Measurements from ENCODE around the gene FGF6. TPM values are rescaled to one million over a fixed set of nuclear protein-coding genes. Genes with fewer than 3 reads are reported as not detected.

FGF6 gene
- total RNA-seq, 2 donors from 2014 or later = not detected

GRCh38 chr12:4454315-4454860, 8.8 kb upstream of the FGF6 start:
- Mint-ChIP-seq H3K27ac (no peak overlapping the region), H3K9me3 (peaks cover 3% of the 10 kb centered on the region), H3K27me3 (peaks cover 36% of the 10 kb centered on the region), H3K4me1 (peaks cover 5% of the 10 kb centered on the region), H3K4me3 (no peak overlapping the region), H3K36me3 (ENCODE audit: low read depth) (no peaks in the 10 kb centered on the region)
- no peak for ATAC-seq (replicated peaks)

GRCh38 chr12:4451694-4452093, 6.1 kb upstream of the FGF6 start:
- ATAC-seq (replicated peaks) = no peak
- Mint-ChIP-seq H3K27me3 (peaks cover 44% of the 10 kb centered on the region), H3K4me3 (no peak overlapping the region)

GRCh38 chr12:4450551-4451112, 5.0 kb upstream of the FGF6 start:
- Mint-ChIP-seq H3K36me3 (ENCODE audit: low read depth) (no peaks in the 10 kb centered on the region), H3K27ac (no peak overlapping the region), H3K4me3 (no peak overlapping the region), H3K27me3 (peaks cover 43% of the 10 kb centered on the region), H3K9me3 (peaks cover 3% of the 10 kb centered on the region), H3K4me1 (peaks cover 5% of the 10 kb centered on the region)
- no peak for ATAC-seq (replicated peaks)

More at GRCh38 chr12:4451694-4452093, 6.1 kb upstream of the FGF6 start:
- Mint-ChIP-seq H3K4me1 (peaks cover 5% of the 10 kb centered on the region), H3K27ac (no peak overlapping the region), H3K36me3 (ENCODE audit: low read depth) (no peaks in the 10 kb centered on the region), H3K9me3 (peaks cover 3% of the 10 kb centered on the region)

GRCh38 chr12:4449851-4450221, 4.2 kb upstream of the FGF6 start:
- ATAC-seq (replicated peaks) = no peak
- no peak overlapping the region for H3K27ac Mint-ChIP-seq
- peaks cover under 1% of the 10 kb centered on the region for H3K4me1 Mint-ChIP-seq
- peaks cover 3% of the 10 kb centered on the region for H3K9me3 Mint-ChIP-seq
- no peak overlapping the region for H3K4me3 Mint-ChIP-seq
- no peaks in the 10 kb centered on the region for H3K36me3 Mint-ChIP-seq (ENCODE audit: low read depth)
- H3K27me3 Mint-ChIP-seq = peaks cover 39% of the 10 kb centered on the region

GRCh38 chr12:4448943-4449850, 3.6 kb upstream of the FGF6 start:
- H3K36me3 Mint-ChIP-seq (ENCODE audit: low read depth) = no peaks in the 10 kb centered on the region
- no peak overlapping the region for H3K27ac Mint-ChIP-seq
- peaks cover 37% of the 10 kb centered on the region for H3K27me3 Mint-ChIP-seq

GRCh38 chr12:4448371-4448940, 2.8 kb upstream of the FGF6 start:
- Mint-ChIP-seq H3K36me3 (ENCODE audit: low read depth) (no peaks in the 10 kb centered on the region), H3K27ac (no peak overlapping the region), H3K9me3 (no peaks in the 10 kb centered on the region), H3K4me3 (no peak overlapping the region), H3K4me1 (no peaks in the 10 kb centered on the region), H3K27me3 (peaks cover 33% of the 10 kb centered on the region)
- no peak for ATAC-seq (replicated peaks)

More at GRCh38 chr12:4448943-4449850, 3.6 kb upstream of the FGF6 start:
- ATAC-seq (replicated peaks) = no peak
- no peak overlapping the region for H3K4me3 Mint-ChIP-seq
- H3K4me1 Mint-ChIP-seq = no peaks in the 10 kb centered on the region
- peaks cover 3% of the 10 kb centered on the region for H3K9me3 Mint-ChIP-seq

- no peaks in the 10 kb centered on the region for H3K9me3 Mint-ChIP-seq
- no peaks in the 10 kb centered on the region for H3K36me3 Mint-ChIP-seq (ENCODE audit: low read depth)
- ATAC-seq (replicated peaks) = no peak
- no peak overlapping the region for H3K4me3 Mint-ChIP-seq
- H3K4me1 Mint-ChIP-seq = no peaks in the 10 kb centered on the region
- no peak overlapping the region for H3K27ac Mint-ChIP-seq
- peaks cover 28% of the 10 kb centered on the region for H3K27me3 Mint-ChIP-seq
Observed at GRCh38 chr12:4447151-4447550, 1.5 kb upstream of the FGF6 start.

- Mint-ChIP-seq H3K4me3 (no peak overlapping the region), H3K27me3 (peaks cover 22% of the 10 kb centered on the region), H3K9me3 (no peaks in the 10 kb centered on the region), H3K4me1 (no peaks in the 10 kb centered on the region), H3K36me3 (ENCODE audit: low read depth) (no peaks in the 10 kb centered on the region), H3K27ac (no peak overlapping the region)
- no peak for ATAC-seq (replicated peaks)
Observed at GRCh38 chr12:4446335-4446734, 720 bp upstream of the FGF6 start.

- peaks cover 11% of the 10 kb centered on the region for H3K27me3 Mint-ChIP-seq
- ATAC-seq (replicated peaks) = no peak
- no peaks in the 10 kb centered on the region for H3K36me3 Mint-ChIP-seq (ENCODE audit: low read depth)
- H3K27ac Mint-ChIP-seq = no peak overlapping the region
- H3K4me1 Mint-ChIP-seq = no peaks in the 10 kb centered on the region
- H3K4me3 Mint-ChIP-seq = no peak overlapping the region
- H3K9me3 Mint-ChIP-seq = no peaks in the 10 kb centered on the region
Observed at GRCh38 chr12:4444031-4444430, 1.6 kb downstream of the FGF6 start.

GRCh38 chr12:4443616-4444015, 2.0 kb downstream of the FGF6 start:
- no peak for ATAC-seq (replicated peaks)
- H3K36me3 Mint-ChIP-seq (ENCODE audit: low read depth) = no peaks in the 10 kb centered on the region

GRCh38 chr12:4441355-4442335, 4.0 kb downstream of the FGF6 start:
- no peaks in the 10 kb centered on the region for H3K36me3 Mint-ChIP-seq (ENCODE audit: low read depth)
- H3K4me1 Mint-ChIP-seq = no peaks in the 10 kb centered on the region
- no peak for ATAC-seq (replicated peaks)
- H3K4me3 Mint-ChIP-seq = no peak overlapping the region
- H3K27ac Mint-ChIP-seq = no peak overlapping the region
- no peaks in the 10 kb centered on the region for H3K9me3 Mint-ChIP-seq
- no peaks in the 10 kb centered on the region for H3K27me3 Mint-ChIP-seq

More at GRCh38 chr12:4443616-4444015, 2.0 kb downstream of the FGF6 start:
- H3K4me1 Mint-ChIP-seq = no peaks in the 10 kb centered on the region
- no peak overlapping the region for H3K4me3 Mint-ChIP-seq
- H3K9me3 Mint-ChIP-seq = no peaks in the 10 kb centered on the region
- H3K27ac Mint-ChIP-seq = no peak overlapping the region
- peaks cover 11% of the 10 kb centered on the region for H3K27me3 Mint-ChIP-seq

GRCh38 chr12:4440187-4440941, 5.3 kb downstream of the FGF6 start:
- Mint-ChIP-seq H3K9me3 (no peaks in the 10 kb centered on the region), H3K4me3 (no peak overlapping the region), H3K4me1 (no peaks in the 10 kb centered on the region), H3K27me3 (no peaks in the 10 kb centered on the region), H3K36me3 (ENCODE audit: low read depth) (no peaks in the 10 kb centered on the region), H3K27ac (no peak overlapping the region)
- no peak for ATAC-seq (replicated peaks)

- no peak for ATAC-seq (replicated peaks)
- Mint-ChIP-seq H3K4me3 (no peak overlapping the region), H3K27ac (no peak overlapping the region), H3K9me3 (no peaks in the 10 kb centered on the region), H3K27me3 (no peaks in the 10 kb centered on the region), H3K4me1 (no peaks in the 10 kb centered on the region), H3K36me3 (ENCODE audit: low read depth) (no peaks in the 10 kb centered on the region)
Observed at GRCh38 chr12:4439736-4440135, 5.9 kb downstream of the FGF6 start.
